Hepatocyte (in vitro differentiated cells): Measurements from ENCODE around the gene DHRS7B. TPM values are rescaled to one million over a fixed set of nuclear protein-coding genes. Genes with fewer than 3 reads are reported as not detected.
"Not testable (repeated sequence)": the region's sequence is repeated elsewhere in the genome, so short reads cannot be mapped to it uniquely, and the experiment has no call there.

Source experiments
- DNase-seq: peaks from one replicate; pipeline ENCODE4 v3.0.0-alpha.2; 2016; ENCODE audit warnings: low spot score
- H2AFZ ChIP-seq: fragments of 200-600 bp; sonication (generic); 2 replicates; pipeline ENCODE4 v1.6.0; 2016; ENCODE audit warnings: antibody characterized with exemption, mild to moderate bottlenecking
- H3K27ac ChIP-seq: fragments of 200-600 bp; sonication (generic); 2 replicates; pipeline ENCODE4 v1.5.1; 2016; ENCODE audit warnings: mild to moderate bottlenecking
- H3K27me3 ChIP-seq: fragments of 200-600 bp; sonication (generic); 2 replicates; pipeline ENCODE4 v1.6.1; 2016
- H3K36me3 ChIP-seq: fragments of 200-600 bp; sonication (generic); replicated peaks from 2 replicates; pipeline ENCODE4 v1.5.1; 2016; ENCODE audit warnings: low read depth; ENCODE audit not compliant: insufficient read depth
- H3K4me1 ChIP-seq: fragments of 200-600 bp; sonication (generic); 2 replicates; pipeline ENCODE4 v1.5.1; 2016; ENCODE audit warnings: mild to moderate bottlenecking, moderate library complexity; ENCODE audit not compliant: insufficient read depth
- H3K4me2 ChIP-seq: fragments of 200-600 bp; sonication (generic); 2 replicates; pipeline ENCODE4 v1.6.0; 2016
- H3K4me3 ChIP-seq: fragments of 200-600 bp; sonication (generic); 2 replicates; pipeline ENCODE4 v1.5.1; 2016; ENCODE audit warnings: mild to moderate bottlenecking
- H3K79me2 ChIP-seq: fragments of 200-600 bp; sonication (generic); 2 replicates; pipeline ENCODE4 v1.6.0; 2017; ENCODE audit warnings: mild to moderate bottlenecking
- H3K9me2 ChIP-seq: fragments of 200-600 bp; sonication (generic); replicated peaks from 2 replicates; pipeline ENCODE4 v1.6.0; 2017; ENCODE audit warnings: mild to moderate bottlenecking; ENCODE audit not compliant: insufficient read depth
- H3K9me3 ChIP-seq: fragments of 200-600 bp; sonication (generic); 2 replicates; pipeline ENCODE4 v1.5.1; 2016; ENCODE audit warnings: low read depth, mild to moderate bottlenecking
- H4K20me1 ChIP-seq: fragments of 200-600 bp; sonication (generic); 2 replicates; pipeline ENCODE4 v1.6.0; 2016; ENCODE audit warnings: mild to moderate bottlenecking; ENCODE audit not compliant: insufficient read depth, poor library complexity, severe bottlenecking
- CTCF ChIP-seq: fragments of 200-600 bp; sonication (generic); IDR thresholded peaks from 2 replicates; pipeline ENCODE4 v1.5.1; 2016; ENCODE audit warnings: antibody characterized with exemption, mild to moderate bottlenecking; ENCODE audit not compliant: poor library complexity
- EZH2 ChIP-seq: fragments of 200-600 bp; sonication (generic); IDR thresholded peaks from 2 replicates; pipeline ENCODE4 v1.6.1; 2016; ENCODE audit warnings: antibody characterized with exemption, mild to moderate bottlenecking, borderline replicate concordance
- EZH2phosphoT487 ChIP-seq: fragments of 200-600 bp; sonication (generic); IDR thresholded peaks from one replicate; pipeline ENCODE4 v1.6.1; 2018; ENCODE audit warnings: antibody characterized with exemption, mild to moderate bottlenecking, low read depth, moderate library complexity; ENCODE audit not compliant: unreplicated experiment, severe bottlenecking
- WGBS: methylation state at CpG from one replicate; pipeline ENCODE4 v1.1.6; 2016; ENCODE audit warnings: low lambda C conversion rate; ENCODE audit errors: missing lambda C conversion rate; 5-methylcytosine and 5-hydroxymethylcytosine counted together
- polyA plus RNA-seq: library from polyadenylated mRNA; unstranded; fragments of >200 nt; fragmentation: Nextera tagmentation; extraction: Ambion mirVana; gene quantifications from 2 replicates; pipeline ENCODE4 v1.2.1, GENCODE V29; 2016
- total RNA-seq: library from RNA; depleted of rRNA; stranded (reverse); fragments of >200 nt; gene quantifications from 2 replicates; pipeline ENCODE4 v1.2.3, GENCODE V29; 2014

DHRS7B gene
- total and polyA plus RNA-seq, 2 experiments from 2014 or later, result 34.6 to 46.2 TPM

GRCh38 chr17:21186399-21187187, 59.8 kb downstream of the DHRS7B start:
- no peaks in the 10 kb centered on the region for H3K4me1 ChIP-seq
- H3K36me3 ChIP-seq, result no peaks in the 10 kb centered on the region
- no peak overlapping the region for H3K4me3 ChIP-seq
- no peak overlapping the region for H3K27ac ChIP-seq
- no peaks in the 10 kb centered on the region for H3K9me3 ChIP-seq
- WGBS, result 91% methylated on average over 6 of the region's 6 CpGs
- H3K27me3 ChIP-seq, result no peaks in the 10 kb centered on the region
- DNase-seq, result no peak
- no peaks in the 10 kb centered on the region for H3K9me2 ChIP-seq
- no peak overlapping the region for H3K4me2 ChIP-seq
- H4K20me1 ChIP-seq, result no peaks in the 10 kb centered on the region
- no peak for TF ChIP-seq CTCF
- no peaks in the 10 kb centered on the region for H3K79me2 ChIP-seq
- H2AFZ ChIP-seq, result no peak overlapping the region

GRCh38 chr17:21189361-21189760, 62.6 kb downstream of the DHRS7B start:
- Histone ChIP-seq H3K9me3 (no peaks in the 10 kb centered on the region), H2AFZ (no peak overlapping the region), H3K4me3 (no peak overlapping the region), H3K36me3 (no peaks in the 10 kb centered on the region), H4K20me1 (no peaks in the 10 kb centered on the region), H3K9me2 (no peaks in the 10 kb centered on the region), H3K79me2 (no peaks in the 10 kb centered on the region), H3K27ac (no peak overlapping the region), H3K4me1 (no peaks in the 10 kb centered on the region), H3K4me2 (no peak overlapping the region), H3K27me3 (no peaks in the 10 kb centered on the region)
- DNase-seq, result no peak
- 97% methylated on average over 4 of the region's 4 CpGs for WGBS
- TF ChIP-seq EZH2phosphoT487 (no peak), CTCF (no peak)

- 89% methylated on average over 6 of the region's 6 CpGs for WGBS
- no peaks in the 10 kb centered on the region for H3K9me3 ChIP-seq
- H3K27ac ChIP-seq, result no peak overlapping the region
- H3K4me1 ChIP-seq, result no peaks in the 10 kb centered on the region
- DNase-seq, result no peak
- H3K36me3 ChIP-seq, result no peaks in the 10 kb centered on the region
- TF ChIP-seq CTCF (no peak), EZH2 (no peak), EZH2phosphoT487 (no peak)
- no peak overlapping the region for H2AFZ ChIP-seq
- H3K4me3 ChIP-seq, result no peak overlapping the region
- no peaks in the 10 kb centered on the region for H3K79me2 ChIP-seq
- H3K9me2 ChIP-seq, result no peaks in the 10 kb centered on the region
- no peak overlapping the region for H3K4me2 ChIP-seq
- no peaks in the 10 kb centered on the region for H3K27me3 ChIP-seq
- no peaks in the 10 kb centered on the region for H4K20me1 ChIP-seq
Measured at GRCh38 chr17:21190078-21190477, 63.3 kb downstream of the DHRS7B start.

GRCh38 chr17:21191698-21192097, 64.9 kb downstream of the DHRS7B start:
- DNase-seq, result no peak
- 97% methylated on average over 2 of the region's 2 CpGs for WGBS
- Histone ChIP-seq H3K9me2 (no peaks in the 10 kb centered on the region), H3K27me3 (no peaks in the 10 kb centered on the region), H3K36me3 (no peaks in the 10 kb centered on the region), H2AFZ (no peak overlapping the region), H3K4me1 (no peaks in the 10 kb centered on the region), H3K79me2 (peaks cover 6% of the 10 kb centered on the region), H3K9me3 (no peaks in the 10 kb centered on the region), H3K4me2 (no peak overlapping the region), H3K4me3 (no peak overlapping the region), H4K20me1 (no peaks in the 10 kb centered on the region), H3K27ac (no peak overlapping the region)
- no peak for TF ChIP-seq EZH2phosphoT487
- no peak for TF ChIP-seq CTCF
- no peak for TF ChIP-seq EZH2

GRCh38 chr17:21192414-21192813, 65.7 kb downstream of the DHRS7B start:
- H3K27ac ChIP-seq, H3K4me2 ChIP-seq, H3K9me2 ChIP-seq, H3K4me1 ChIP-seq, H2AFZ ChIP-seq, H4K20me1 ChIP-seq, H3K4me3 ChIP-seq, H3K36me3 ChIP-seq, H3K27me3 ChIP-seq, DNase-seq, H3K9me3 ChIP-seq: not testable (repeated sequence)
- 97% methylated on average over 7 of the region's 7 CpGs for WGBS
- H3K79me2 ChIP-seq, result peaks cover 11% of the 10 kb centered on the region
